Middle frontal gyrus (tissue), 1 donor: ENCODE measurements around the gene SERPINB1.

Experiments used
- DNase-seq: peaks from one replicate; pipeline ENCODE4 v3.0.0-alpha.2; 2015; ENCODE audit warnings: low spot score; ENCODE audit errors: extremely low spot score

SERPINB1 gene

DNA sequence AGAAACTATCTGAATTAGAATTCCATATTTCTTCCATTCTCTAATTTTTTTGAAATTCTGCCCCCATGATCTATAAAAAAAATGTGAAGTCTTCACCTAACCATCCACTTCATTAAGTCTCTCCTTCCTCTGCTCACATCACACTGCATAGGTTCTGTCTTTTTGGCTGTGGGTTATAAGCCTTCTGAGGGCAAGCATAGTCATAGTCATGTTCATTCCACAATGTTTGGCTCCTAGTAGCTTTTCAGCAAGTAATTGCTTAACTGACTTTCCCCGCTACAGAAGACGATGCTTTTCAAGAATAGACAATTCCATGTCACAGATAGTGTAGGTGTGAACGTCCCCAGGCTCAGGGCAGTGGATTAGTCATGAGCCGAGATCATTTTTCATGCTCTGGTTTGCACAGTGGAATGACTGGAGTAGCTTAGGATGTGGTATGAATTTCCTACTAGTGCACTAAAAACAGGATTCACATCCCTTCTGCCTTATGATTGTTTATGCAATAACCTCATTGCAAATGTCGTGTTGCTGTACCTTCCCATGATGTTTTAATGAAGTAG, 47.4 kb downstream of the SERPINB1 start:
- DNase-seq = no peak

DNA sequence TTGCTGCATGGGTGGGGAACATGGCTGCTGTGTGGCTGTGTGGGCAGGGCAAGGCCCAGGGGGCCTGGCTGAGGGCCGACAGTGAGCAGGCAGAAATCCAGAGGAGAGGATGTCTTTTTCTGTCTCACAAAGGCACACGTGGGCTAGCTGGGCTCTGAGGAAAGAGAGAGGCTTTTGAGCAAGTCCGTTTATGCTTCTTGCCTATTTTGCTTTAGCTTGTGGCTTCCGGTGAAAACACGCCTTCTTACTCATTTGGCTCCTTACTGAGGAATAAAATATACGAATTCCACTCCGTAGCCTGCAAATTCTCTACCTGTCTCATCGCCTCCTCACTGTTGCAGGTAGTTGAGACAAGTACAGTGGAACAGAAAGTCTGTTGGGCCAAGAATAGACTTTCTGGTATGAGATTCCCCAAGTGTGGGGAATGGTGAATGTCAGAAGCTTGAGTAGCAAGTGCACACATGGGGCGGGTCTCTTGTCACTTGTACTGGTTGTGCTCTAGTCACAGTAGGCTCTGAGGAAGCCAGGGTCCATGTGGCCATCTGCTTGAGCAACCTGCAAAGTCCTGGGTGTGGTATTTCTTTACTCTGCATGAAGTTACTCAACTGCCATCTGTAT, 48.0 kb downstream of the SERPINB1 start:
- DNase-seq = peak; percentile 22

DNA sequence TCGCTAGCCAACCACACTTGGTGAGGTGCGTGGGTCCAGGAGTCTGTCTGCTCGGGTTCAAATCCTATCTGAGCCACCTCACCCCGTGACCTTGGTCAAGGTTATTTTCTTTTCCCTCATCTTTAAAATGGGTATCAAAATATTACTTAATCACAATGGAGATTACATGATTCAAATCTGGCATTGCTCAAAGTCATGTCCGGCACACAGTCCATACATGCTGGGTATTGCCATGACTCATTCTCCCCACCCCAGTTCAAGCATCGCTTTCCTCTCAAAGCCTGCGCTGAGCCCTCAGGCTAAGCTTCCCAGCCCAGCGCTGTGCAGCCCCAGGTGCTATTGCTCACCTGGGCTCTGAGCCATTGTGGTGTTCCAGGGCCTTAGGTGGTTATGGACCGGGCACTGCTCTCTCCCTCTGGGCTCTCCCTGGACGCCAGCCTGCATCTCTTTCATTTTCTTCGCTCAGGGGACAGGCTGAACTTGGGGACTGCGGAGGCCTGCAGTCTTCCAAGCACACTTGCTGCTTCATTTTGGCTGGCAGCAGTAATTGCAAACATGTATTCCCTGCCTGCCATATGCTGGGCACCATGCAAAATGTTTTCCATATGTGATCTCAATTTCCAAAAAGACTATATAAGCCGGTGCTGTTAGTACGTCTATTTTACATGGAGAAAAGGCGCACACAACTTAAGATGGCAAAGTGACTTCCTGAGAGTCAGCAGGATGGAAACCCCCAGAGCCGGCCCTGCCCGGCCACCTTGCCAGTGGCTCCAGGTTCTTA, 49.1 kb downstream of the SERPINB1 start:
- DNase-seq = no peak

DNA sequence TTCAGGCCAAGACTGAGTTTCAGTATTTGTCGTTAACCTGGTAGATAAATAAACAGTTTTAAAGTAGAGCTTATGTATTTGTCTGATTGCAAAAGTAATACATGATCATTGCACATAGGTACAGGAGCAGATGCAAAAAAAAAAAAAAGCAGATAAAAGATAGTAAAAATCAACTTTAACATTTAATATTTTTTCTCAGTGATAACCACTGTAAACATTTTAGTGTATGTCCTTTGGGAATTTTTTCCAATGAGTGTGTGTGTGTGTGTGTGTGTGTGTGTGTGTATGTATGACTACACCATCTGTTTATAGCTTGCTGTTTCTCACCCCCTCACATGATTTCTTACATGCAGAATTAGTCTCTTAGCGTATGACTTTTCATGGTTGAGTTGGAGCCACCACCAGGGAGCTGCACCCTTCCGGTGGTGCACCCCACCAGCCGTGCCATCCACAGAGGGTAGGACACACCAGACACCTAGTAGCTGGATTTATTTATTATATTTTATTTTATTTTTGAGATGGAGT, 50.2 kb downstream of the SERPINB1 start:
- no peak for DNase-seq

DNA sequence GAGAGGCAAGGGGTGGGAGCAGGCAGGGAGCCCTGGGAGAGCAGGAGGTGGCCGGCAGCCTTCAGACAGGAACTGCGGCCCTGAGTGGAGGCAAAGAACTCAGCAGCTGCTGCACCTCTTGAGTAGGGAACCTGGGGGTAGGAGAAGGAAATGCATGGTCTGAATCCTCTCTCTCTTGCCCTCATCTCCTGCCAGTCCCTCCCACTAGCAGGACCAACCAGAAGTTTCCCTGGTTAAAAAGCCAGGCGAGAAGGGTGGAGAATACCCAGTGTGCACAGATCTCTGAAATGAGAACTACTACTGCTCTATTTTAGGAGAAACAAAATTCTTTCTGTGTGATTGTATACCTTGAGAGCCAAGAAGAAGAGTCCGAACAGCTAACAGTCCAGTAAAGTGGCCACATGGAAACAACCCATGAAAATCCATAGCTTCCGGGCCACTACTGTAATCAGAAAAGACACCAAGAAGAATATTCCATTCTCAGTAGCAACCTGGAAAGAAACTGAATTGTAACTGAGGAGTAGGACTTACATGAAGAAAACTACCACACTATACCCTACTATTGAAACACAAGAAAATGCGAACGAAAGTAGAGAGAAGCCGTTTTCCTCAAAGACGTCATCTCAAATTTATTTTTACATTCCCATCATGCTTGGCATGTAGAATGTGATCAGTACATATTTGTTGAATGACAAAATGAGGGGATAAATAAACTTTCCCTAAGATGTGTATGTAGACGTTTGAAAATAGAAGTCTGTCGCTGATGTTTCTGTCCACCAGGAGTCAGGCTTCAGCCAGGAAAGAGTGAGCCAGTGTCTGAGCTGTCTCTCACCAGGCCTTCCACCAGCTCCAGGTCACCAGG, 50.8 kb downstream of the SERPINB1 start:
- no peak for DNase-seq

DNA sequence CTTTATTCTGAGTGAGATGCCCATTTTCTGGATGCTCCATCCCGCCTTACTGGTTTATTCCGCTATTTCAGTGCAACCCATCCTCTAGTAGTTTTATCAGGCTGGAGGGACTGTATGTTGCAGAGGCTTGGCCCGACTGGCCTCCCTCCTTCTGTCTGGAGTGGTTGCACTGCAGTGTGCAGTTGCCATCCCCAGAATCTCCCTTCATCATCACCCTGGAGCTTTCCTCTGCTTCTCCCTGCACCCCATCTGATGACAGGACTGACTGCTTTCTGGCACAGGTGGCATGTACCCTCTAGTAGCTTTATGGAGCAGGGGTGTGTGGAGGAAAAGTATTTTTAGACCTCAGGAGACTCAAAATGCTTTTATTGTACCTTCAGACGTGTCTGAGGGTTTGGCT, 55.4 kb downstream of the SERPINB1 start:
- no peak for DNase-seq

DNA sequence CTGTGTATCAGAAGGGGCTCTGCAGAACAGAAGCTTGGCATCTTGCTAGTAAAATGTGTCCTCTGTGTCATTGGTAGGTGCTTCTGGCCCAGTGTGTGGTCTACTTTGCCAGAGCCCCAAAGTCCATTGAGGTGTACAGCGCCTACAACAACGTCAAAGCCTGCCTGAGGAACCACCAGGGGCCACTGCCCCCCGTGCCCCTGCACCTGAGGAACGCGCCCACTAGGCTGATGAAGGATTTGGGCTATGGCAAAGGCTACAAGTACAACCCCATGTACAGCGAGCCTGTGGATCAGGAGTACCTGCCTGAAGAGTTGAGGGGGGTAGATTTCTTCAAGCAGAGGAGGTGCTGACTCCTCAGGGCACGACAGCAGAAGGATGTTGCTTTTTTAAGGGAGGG, 56.7 kb downstream of the SERPINB1 start:
- DNase-seq = no peak

DNA sequence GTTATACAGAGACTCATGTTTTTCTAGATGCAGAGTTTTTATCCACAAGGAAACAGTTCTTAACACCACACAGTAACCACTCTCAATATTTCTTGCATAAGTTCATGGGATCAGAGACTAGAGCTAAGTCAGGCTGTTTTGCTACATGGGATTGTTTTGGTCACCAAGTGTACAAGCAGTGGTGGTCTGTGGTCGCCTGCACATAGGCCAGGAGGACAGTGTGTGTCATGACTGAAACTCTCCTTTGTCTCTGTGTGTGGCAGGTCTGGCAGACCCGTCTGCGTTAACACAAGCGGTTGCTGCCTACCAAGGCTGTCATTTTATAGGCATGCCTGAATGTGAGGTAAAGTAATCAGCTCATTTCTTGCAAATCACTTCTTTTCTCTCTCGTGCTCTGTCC, 57.6 kb downstream of the SERPINB1 start:
- DNase-seq = no peak

DNA sequence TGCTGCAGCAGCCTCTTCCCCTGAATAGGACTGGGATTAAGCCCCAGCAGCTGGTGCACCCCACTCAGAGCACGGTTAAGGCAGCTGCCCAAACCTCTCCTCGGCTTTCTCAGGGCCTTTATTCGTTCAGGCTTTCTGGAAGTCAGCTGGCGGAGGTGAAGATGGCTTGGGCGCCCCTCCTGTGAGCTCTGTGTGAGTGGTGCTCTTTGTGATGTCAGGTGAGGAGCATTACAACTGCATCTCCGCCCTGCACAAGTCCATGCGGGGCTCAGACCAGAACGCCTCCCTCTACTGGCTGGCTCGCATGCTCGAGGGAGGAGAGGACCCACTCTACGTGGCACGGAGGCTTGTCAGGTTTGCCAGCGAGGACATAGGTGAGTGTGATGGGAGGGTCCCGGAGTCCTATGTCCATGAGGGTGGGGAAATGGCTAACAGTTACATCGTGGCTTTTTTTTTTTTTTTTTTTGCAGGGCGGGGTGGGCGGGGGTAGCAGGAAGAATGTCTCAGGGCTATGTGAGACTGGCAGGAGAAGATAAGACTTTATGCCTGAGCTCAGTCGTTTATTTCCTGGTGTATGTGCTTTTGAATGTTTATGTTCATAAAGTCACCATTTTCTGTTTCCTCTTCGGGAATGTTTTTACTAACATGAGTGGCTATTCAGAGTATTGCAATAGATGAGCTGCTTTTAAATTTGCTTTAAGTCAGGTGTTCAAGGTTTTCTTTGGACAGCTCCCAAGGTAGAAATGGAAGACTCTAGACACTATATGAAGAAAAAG, 58.3 kb downstream of the SERPINB1 start:
- DNase-seq = no peak

DNA sequence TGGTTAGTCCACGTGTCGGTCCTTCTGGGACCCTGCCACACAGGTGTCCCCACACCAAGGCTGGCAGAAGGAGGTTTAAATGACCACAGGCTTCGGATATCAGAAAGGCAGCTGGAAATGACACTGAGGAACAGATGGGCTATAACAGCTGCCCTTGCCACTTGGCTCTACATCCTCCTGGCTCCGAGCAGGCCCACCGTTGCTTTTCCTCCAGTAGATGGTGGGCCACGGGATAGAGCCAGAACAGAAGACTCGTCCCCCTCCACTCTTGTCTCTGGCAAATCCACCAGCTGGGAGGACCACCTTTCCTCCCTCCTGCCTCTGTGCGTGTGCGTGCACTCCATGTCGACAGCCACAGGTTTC, 58.9 kb downstream of the SERPINB1 start:
- DNase-seq = no peak

DNA sequence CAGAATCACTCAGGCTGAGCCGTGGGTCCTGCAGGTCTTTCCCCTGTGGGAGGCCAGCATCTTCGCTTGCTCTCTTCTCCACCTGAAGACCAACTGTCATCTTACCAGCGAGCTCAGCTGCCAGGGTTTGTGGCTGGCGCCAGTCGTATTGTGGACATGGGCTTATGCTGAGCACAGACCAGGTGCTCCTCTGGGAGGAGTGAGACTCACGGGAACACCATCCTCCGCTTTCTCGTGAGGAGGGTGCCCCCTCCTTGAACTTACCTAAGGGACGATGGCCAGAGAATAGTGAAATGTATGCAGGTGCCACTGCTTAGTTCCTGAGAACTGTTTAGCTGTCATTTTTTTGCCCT, 59.3 kb downstream of the SERPINB1 start:
- DNase-seq = no peak
